GM19099 (cell line): ENCODE data around the gene TMEM271.

Source experiments
- POLR2A ChIP-seq: IDR thresholded peaks from 3 replicates; pipeline ENCODE4 v1.6.1; 2011; ENCODE audit warnings: low read depth; ENCODE audit not compliant: insufficient read length; ENCODE audit errors: extremely low read depth

Gene TMEM271

GRCh38 chr4:616911-617643, 41.0 kb upstream of the TMEM271 start:
- no peak for TF ChIP-seq POLR2A

GRCh38 chr4:616091-616490, 40.0 kb upstream of the TMEM271 start:
- no peak for TF ChIP-seq POLR2A

- TF ChIP-seq POLR2A, result no peak
These were observed 37.0 kb upstream of the TMEM271 start for GRCh38 chr4:613126-613525.

- TF ChIP-seq POLR2A, result no peak
These were observed 36.6 kb upstream of the TMEM271 start for GRCh38 chr4:612749-613125.

- no peak for TF ChIP-seq POLR2A
These were observed 36.1 kb upstream of the TMEM271 start for GRCh38 chr4:612052-612748.

GRCh38 chr4:610411-611261, 34.5 kb upstream of the TMEM271 start:
- TF ChIP-seq POLR2A, result no peak

- no peak for TF ChIP-seq POLR2A
These were observed 33.4 kb upstream of the TMEM271 start for GRCh38 chr4:609400-610050.

GRCh38 chr4:608236-608635, 32.1 kb upstream of the TMEM271 start:
- TF ChIP-seq POLR2A, result no peak

GRCh38 chr4:605702-606425, 29.8 kb upstream of the TMEM271 start:
- no peak for TF ChIP-seq POLR2A

- TF ChIP-seq POLR2A, result no peak
These were observed 28.0 kb upstream of the TMEM271 start for GRCh38 chr4:604131-604530.

GRCh38 chr4:602559-602942, 26.5 kb upstream of the TMEM271 start:
- no peak for TF ChIP-seq POLR2A

- no peak for TF ChIP-seq POLR2A
These were observed 25.8 kb upstream of the TMEM271 start for GRCh38 chr4:601612-602558.

- no peak for TF ChIP-seq POLR2A
These were observed 24.9 kb upstream of the TMEM271 start for GRCh38 chr4:600850-601515.
